ENCODE measurements around the gene CCN2. TPM values are rescaled to one million over a fixed set of nuclear protein-coding genes. Genes with fewer than 3 reads are reported as not detected.
"Not testable (repeated sequence)": the region's sequence is repeated elsewhere in the genome, so short reads cannot be mapped to it uniquely, and the experiment has no call there.

Gene CCN2
- polyA plus RNA-seq, 3 donors, result 237 to 413 (median 240) TPM

DNA sequence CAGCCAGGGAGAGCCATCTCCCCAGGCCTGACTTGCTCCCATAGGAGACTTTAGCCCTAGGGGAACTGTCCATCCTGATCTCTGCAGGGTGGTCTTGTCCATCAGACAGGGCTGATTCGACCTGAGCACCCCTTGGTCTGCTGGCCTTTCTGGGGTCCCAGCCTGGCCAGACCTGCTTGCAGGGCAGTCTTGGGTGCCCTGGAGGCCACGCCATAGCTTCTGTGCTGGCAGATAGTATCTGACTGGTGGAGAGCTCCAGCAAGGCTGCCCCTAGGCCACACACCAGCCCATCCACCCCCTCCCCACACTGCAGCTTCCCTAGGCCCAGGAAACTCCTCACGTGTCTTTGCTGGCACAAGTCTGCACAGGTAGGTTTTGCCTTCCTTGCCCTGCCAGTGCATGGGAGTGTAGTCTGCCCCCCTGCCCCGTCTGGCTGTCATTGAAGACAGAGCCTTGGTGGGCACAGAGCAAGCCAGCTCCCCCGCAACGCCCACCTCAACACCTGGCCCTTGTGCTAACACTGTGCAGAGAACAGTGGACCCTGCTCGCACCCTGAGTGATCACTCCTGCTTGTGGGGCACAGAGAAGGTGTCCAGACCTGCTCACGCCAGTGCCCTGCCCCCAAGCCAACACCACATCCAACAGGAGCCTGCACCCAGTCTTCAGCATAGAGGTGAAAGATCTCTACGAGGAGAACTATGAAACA, 32.4 kb downstream of the CCN2 start:
- no peak for DNase-seq (ENCODE audit: extremely low read depth in 1 of 11, low read depth in 9 of 11, low spot score in 4 of 11)

DNA sequence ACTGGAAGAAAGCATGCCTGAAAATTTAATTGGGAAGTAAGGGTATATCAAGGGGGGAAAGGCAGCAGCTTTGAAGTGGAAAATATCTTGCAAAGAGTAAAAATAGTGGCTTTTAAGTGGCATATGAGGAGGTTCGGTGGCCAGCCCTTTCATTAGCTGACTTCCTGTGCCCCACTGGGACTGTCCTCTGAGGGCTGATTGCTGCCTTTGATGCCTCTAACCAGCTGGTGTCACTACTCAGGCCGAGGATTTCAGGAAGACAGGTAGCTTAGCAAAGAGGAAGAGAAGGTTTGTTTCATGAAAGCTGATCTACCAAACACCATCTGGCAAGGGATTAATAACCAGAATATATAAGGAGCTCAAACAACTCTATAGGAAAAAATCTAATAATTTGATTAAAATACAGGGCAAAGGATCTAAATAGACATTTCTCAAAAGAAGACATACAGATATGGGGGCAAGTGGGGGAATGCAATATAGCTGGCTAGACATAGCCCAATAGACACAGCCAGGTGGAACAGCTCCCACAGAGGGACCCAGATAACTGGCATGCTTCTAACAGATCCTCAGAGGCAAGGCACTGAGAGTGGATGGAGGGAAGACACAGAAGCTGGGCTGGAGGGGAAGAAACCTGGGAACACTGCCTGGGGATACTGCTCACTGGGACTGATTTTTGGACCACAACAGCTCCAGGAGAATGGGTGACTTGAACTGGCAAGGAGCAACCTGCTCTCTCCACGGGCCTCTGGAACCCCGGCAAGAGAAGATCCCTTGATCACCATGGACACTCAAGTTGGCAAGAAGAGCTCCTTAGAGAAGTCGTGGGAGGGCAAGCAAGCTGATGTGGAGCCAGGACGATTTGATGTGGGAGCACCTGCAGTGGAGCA, 33.2 kb downstream of the CCN2 start:
- DNase-seq (ENCODE audit: extremely low read depth in 1 of 11, low read depth in 9 of 11, low spot score in 4 of 11), result no peak

GRCh38 chr6:131917318-131917717, 33.9 kb downstream of the CCN2 start:
- DNase-seq (ENCODE audit: extremely low read depth in 1 of 11, low read depth in 9 of 11, low spot score in 4 of 11), result no peak

DNA sequence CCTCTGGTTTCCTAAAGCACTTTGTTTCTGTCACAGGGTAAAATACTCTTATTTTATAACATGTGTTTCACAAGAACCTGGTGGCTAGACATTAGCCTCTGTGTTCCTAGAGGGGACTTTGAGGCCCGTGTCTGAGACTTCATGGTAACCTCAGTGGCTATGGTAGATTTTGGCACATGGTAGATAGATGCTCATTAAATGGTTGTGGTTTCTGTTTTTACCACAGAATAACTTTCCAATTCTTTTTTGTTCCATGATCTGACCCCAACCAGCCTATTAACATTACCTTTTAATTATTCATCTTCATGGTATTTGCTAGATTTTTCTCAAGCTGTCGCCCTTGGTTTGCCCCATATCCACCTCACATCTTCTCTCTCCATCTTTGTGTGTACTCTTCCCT, 34.3 kb downstream of the CCN2 start:
- DNase-seq (ENCODE audit: extremely low read depth in 1 of 11, low read depth in 9 of 11, low spot score in 4 of 11), result no peak

- not testable (repeated sequence) for DNase-seq (ENCODE audit: extremely low read depth in 1 of 11, low read depth in 9 of 11, low spot score in 4 of 11)
Measured at GRCh38 chr6:131916091-131916796, 34.9 kb downstream of the CCN2 start.

GRCh38 chr6:131914967-131915751, 36.0 kb downstream of the CCN2 start:
- DNase-seq (ENCODE audit: extremely low read depth in 1 of 11, low read depth in 9 of 11, low spot score in 4 of 11), result peak in 10 of 11 donors; percentile 43 to 83 (median 64)

GRCh38 chr6:131914234-131914633, 36.9 kb downstream of the CCN2 start:
- DNase-seq (ENCODE audit: extremely low read depth in 1 of 11, low read depth in 9 of 11, low spot score in 4 of 11), result no peak

- no peak for DNase-seq (ENCODE audit: extremely low read depth in 1 of 11, low read depth in 9 of 11, low spot score in 4 of 11)
Measured at GRCh38 chr6:131911951-131912350, 39.2 kb downstream of the CCN2 start.

GRCh38 chr6:131910956-131911355, 40.2 kb downstream of the CCN2 start:
- DNase-seq (ENCODE audit: extremely low read depth in 1 of 11, low read depth in 9 of 11, low spot score in 4 of 11), result no peak

- no peak for DNase-seq (ENCODE audit: extremely low read depth in 1 of 11, low read depth in 9 of 11, low spot score in 4 of 11)
Measured at GRCh38 chr6:131910219-131910589, 41.0 kb downstream of the CCN2 start.

GRCh38 chr6:131909408-131910218, 41.6 kb downstream of the CCN2 start:
- peak; percentile 40 to 82 (median 67) for DNase-seq (ENCODE audit: extremely low read depth in 1 of 11, low read depth in 9 of 11, low spot score in 4 of 11)

GRCh38 chr6:131908787-131909186, 42.4 kb downstream of the CCN2 start:
- not testable (repeated sequence) for DNase-seq (ENCODE audit: extremely low read depth in 1 of 11, low read depth in 9 of 11, low spot score in 4 of 11)

DNA sequence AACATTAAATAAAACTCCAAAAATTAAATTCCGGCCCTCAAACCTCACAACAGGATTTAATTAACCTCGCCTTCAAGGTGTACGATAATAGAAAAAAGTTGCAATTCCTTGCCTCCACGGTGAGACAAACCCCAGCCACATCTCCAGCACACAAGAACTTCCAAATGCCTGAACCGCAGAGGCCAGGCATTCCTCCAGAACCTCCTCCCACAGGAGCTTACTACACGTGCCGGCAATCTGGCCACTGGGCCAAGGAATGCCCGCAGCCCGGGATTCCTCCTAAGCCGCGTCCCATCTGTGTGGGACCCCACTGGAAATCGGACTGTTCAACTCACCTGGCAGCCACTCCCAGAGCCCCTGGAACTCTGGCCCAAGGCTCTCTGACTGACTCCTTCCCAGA, 47.4 kb downstream of the CCN2 start:
- not testable (repeated sequence) for DNase-seq (ENCODE audit: extremely low read depth in 1 of 11, low read depth in 9 of 11, low spot score in 4 of 11)

GRCh38 chr6:131901326-131901873, 49.8 kb downstream of the CCN2 start:
- not testable (repeated sequence) for DNase-seq (ENCODE audit: extremely low read depth in 1 of 11, low read depth in 9 of 11, low spot score in 4 of 11)

DNA sequence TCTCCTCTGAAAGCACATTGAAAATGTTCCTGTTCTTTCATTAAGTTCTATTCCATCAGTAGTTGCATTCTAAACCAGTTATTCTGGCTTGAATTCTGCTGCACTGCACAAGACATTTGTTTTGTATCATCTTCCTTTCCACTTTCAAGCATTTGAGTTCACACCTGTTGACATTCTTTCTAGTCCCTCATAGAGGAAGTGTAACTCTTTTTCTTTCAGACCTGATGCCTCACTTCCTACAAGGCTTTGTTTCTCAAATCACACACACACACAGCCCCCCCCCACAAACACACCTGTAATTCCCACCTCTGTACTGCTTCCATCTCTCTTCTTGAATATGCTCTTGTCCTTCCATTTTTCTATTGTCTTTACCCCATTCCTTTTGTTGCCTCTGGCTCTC, 50.9 kb downstream of the CCN2 start:
- DNase-seq (ENCODE audit: extremely low read depth in 1 of 11, low read depth in 9 of 11, low spot score in 4 of 11), result no peak

GRCh38 chr6:131898718-131899117, 52.5 kb downstream of the CCN2 start:
- no peak for DNase-seq (ENCODE audit: extremely low read depth in 1 of 11, low read depth in 9 of 11, low spot score in 4 of 11)

Data from renal cortex interstitium (tissue), 11 donors.